HepG2 (cell line): ENCODE data around the gene GOLGA6D. TPM values are rescaled to one million over a fixed set of nuclear protein-coding genes. Genes with fewer than 3 reads are reported as not detected.
A peak's percentile ranks its signal among the peaks of the same experiment; 100 is the strongest.
"Not testable (repeated sequence)": the region's sequence is repeated elsewhere in the genome, so short reads cannot be mapped to it uniquely, and the experiment has no call there.

ENCODE experiments used
- ATAC-seq: fragments of 200-7000 bp; cut with Tn5 transposase; 3 replicates; pipeline ENCODE4 v1.9.1; 2020; ENCODE audit warnings: mild to moderate bottlenecking, moderate library complexity
- BruUV-seq: library from RNA; stranded (reverse); fragments of 400-500 nt; replicated peaks from 2 replicates; lab custom pipeline; 2021; lab: Mats Ljungman, UMichigan
- CTCF ChIA-PET: fragments of 300-600 bp; formaldehyde crosslinking; extraction: SDS; loops from one replicate; lab custom pipeline; 2021; ENCODE audit warnings: low total read pairs, inconsistent platforms, low intra/inter-chr PET ratio; lab: Yijun Ruan, JAX
- POLR2A ChIA-PET: fragments of 350-600 bp; sonication (Branson Sonifier 250); formaldehyde crosslinking; loops from one replicate; lab custom pipeline; 2020; ENCODE audit warnings: antibody characterized with exemption, inconsistent platforms; lab: Yijun Ruan, JAX
- DNase-seq: peaks from one replicate; pipeline ENCODE4 v3.0.0-alpha.2; 2015; ENCODE audit warnings: low spot score
- FAIRE-seq: peaks from 3 replicates; lab custom pipeline; 2011; peaks lifted over from hg19 to GRCh38; lab: Jason Lieb, UNC
- H2AFZ ChIP-seq: one replicate; pipeline ENCODE4 v1.6.1; 2011; ENCODE audit warnings: low read length, inconsistent platforms
- H3K27ac ChIP-seq: fragments of 300-600 bp; 3 replicates; pipeline ENCODE4 v1.8.0; 2011; ENCODE audit warnings: mixed run types, mild to moderate bottlenecking, mixed read lengths, low read length, inconsistent platforms; ENCODE audit not compliant: insufficient read depth; ENCODE audit errors: extremely low read length
- H3K27me3 ChIP-seq, 2 experiments: fragments of 200-600 bp in 1 of 2; 2 replicates in 1 of 2; 3 replicates in 1 of 2; pipeline versions ENCODE4 v1.6.0 to v1.8.0; 2011; ENCODE audit warnings: low read length in 2 of 2, mild to moderate bottlenecking in 2 of 2, moderate library complexity in 2 of 2, inconsistent platforms in 1 of 2; ENCODE audit not compliant: insufficient read depth in 2 of 2, control insufficient read depth in 1 of 2
- H3K36me3 ChIP-seq, 2 experiments: fragments of 200-600 bp in 1 of 2; replicated peaks in 1 of 2; 2 replicates in 1 of 2; 3 replicates in 1 of 2; pipeline versions ENCODE4 v1.5.1 to v1.8.0; 2011; ENCODE audit warnings: low read length in 2 of 2, inconsistent platforms in 1 of 2; ENCODE audit not compliant: insufficient read depth in 2 of 2, control insufficient read depth in 1 of 2
- H3K4me1 ChIP-seq: 2 replicates; pipeline ENCODE4 v1.5.1; 2012; ENCODE audit warnings: low read length, inconsistent platforms; ENCODE audit not compliant: insufficient read depth
- H3K4me2 ChIP-seq: 2 replicates; pipeline ENCODE4 v1.6.0; 2011; ENCODE audit warnings: low read depth, low read length, inconsistent platforms
- H3K4me3 ChIP-seq, 3 experiments: fragments of 200-600 bp in 1 of 3; sonication (generic), shearing (Covaris generic) in 1 of 3; replicated peaks in 1 of 3; 2 replicates each; pipeline ENCODE4 v1.5.1; 2011 to 2016; ENCODE audit warnings: low read length in 3 of 3, inconsistent platforms in 2 of 3, low read depth in 2 of 3, mild to moderate bottlenecking in 2 of 3, control low read depth in 1 of 3, mixed read lengths in 1 of 3; ENCODE audit not compliant: insufficient read depth in 1 of 3
- H3K79me2 ChIP-seq: one replicate; pipeline ENCODE4 v1.6.1; 2011; ENCODE audit warnings: low read length, inconsistent platforms; ENCODE audit not compliant: insufficient read depth
- H3K9ac ChIP-seq: 2 replicates; pipeline ENCODE4 v1.6.0; 2011; ENCODE audit warnings: mild to moderate bottlenecking, low read depth, low read length, inconsistent platforms; ENCODE audit not compliant: insufficient read depth
- H3K9me3 ChIP-seq: 2 replicates; pipeline ENCODE4 v1.5.1; 2012; ENCODE audit warnings: mild to moderate bottlenecking, low read length
- H4K20me1 ChIP-seq: 2 replicates; pipeline ENCODE4 v1.6.0; 2011; ENCODE audit warnings: inconsistent platforms, mild to moderate bottlenecking, low read length, moderate library complexity; ENCODE audit not compliant: insufficient read depth
- STAG1 ChIP-seq: sonication (generic); formaldehyde crosslinking; IDR thresholded peaks from 2 replicates; pipeline ENCODE4 v1.4.0; 2020; ENCODE audit warnings: missing genetic modification reagents
- WGBS: methylation state at CpG from one replicate; pipeline ENCODE4 v1.1.6; 2017; ENCODE audit warnings: low lambda C conversion rate; 5-methylcytosine and 5-hydroxymethylcytosine counted together
- in situ Hi-C: cut with HindIII; loops from 2 replicates; pipeline ENCODE4 v1.10.0; 2017; ENCODE audit warnings: low pct_unique_long_range_greater_than_20kb; ENCODE audit not compliant: extremely low pct_ligation_motif_present
- intact Hi-C: fragments of 100-400 bp; cut with micrococcal nuclease; formaldehyde crosslinking; loops from one replicate; pipeline ENCODE4 v1.10.0; 2022; ENCODE audit not compliant: unreplicated experiment
- polyA plus RNA-seq, 8 experiments: library from polyadenylated mRNA; depleted of rRNA in 3 of 8; stranded (reverse) in 7 of 8; unstranded in 1 of 8; fragments of >200 nt; fragmentation: Illumina TruSeq in 4 of 8; extraction: Trizol in 4 of 8; gene quantifications; 2 replicates each; pipeline versions ENCODE4 v1.2.1 to v1.2.3, GENCODE V29; 2011 to 2016; ENCODE audit warnings: low read depth in 4 of 8, missing spikeins in 1 of 8, mixed read lengths in 1 of 8; ENCODE audit not compliant: insufficient read depth in 1 of 8
- total RNA-seq, 5 experiments: library from RNA; depleted of rRNA; stranded (reverse); fragments of >200 nt; fragmentation: Illumina TruSeq; extraction: Trizol; gene quantifications; 2 replicates each; pipeline ENCODE4 v1.2.3, GENCODE V29; 2016; ENCODE audit warnings: low read depth in 1 of 5

The GOLGA6D gene
- total and polyA plus RNA-seq, 2 of the 13 experiments (the other 11 are each of a cell fraction or from before 2014, with no cell fraction given), result 0.04 TPM; not detected in 1

DNA sequence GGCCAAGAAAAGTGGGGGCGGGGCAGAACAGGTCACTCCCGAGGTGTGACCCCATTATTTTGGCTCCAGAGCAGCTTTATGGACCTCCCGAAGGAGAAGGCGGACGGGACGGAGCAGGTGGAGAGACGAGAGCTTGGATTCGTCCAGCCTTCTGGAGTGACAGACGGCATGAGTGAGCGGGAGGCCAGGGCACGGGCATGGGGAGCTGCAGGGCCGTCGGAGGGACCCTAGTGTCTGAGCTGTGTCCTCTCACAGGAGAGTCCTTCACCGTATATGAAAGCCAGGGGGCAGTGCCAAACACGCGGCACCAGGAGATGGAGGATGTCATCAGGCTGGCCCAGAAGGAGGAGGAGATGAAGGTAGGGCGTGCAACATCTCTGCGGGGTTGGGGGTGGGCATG, 11.0 kb downstream of the GOLGA6D start:
- ATAC-seq, H4K20me1 ChIP-seq, H3K4me2 ChIP-seq, CTCF ChIA-PET, FAIRE-seq, H3K79me2 ChIP-seq, H3K27ac ChIP-seq, intact Hi-C loops, POLR2A ChIA-PET, H3K4me1 ChIP-seq, H3K36me3 ChIP-seq, DNase-seq, in situ Hi-C loops, BruUV-seq, H3K9ac ChIP-seq, H2AFZ ChIP-seq, H3K9me3 ChIP-seq, H3K27me3 ChIP-seq, H3K4me3 ChIP-seq: not testable (repeated sequence)
- no CpG with 5 or more reads among the region's 18 CpGs for WGBS

DNA sequence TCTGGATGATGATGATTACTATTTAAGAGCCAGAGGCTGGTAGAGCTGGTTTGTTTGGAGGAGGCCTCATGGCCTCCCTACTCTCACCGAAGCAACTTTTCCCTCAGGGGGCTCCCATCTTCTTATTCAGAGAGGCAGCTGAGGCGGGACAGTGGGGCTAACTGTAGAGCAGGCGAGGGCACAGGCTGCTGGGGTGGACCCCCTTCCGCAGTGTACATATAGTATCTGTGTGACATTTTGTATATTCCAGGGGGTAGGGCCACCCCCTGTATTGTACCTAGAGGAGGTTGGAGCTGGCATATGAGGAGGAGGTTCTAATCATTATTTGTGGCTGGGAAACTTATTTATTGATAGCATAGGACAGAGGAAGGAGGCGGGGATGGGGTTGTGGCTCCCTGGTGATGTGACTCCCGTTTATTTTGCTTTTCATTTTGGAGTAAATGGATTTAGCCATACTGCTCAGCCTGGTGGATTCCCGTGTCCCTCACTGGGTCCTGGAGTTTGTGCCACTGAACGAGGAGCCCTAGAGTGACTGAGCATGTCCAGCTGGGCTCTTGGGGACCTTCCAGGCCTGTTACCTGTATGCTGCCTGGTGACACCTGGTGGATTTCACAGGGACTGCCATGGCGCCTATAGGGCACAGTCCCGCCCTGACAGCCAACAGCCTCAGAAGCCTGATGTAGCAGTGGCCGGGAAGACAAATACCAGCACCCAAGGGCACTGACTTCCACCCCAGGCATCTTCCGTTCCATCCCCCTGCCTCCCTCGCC, 16.1 kb downstream of the GOLGA6D start:
- BruUV-seq, H3K79me2 ChIP-seq, H3K4me3 ChIP-seq, in situ Hi-C loops, CTCF ChIA-PET, H4K20me1 ChIP-seq, H2AFZ ChIP-seq, H3K36me3 ChIP-seq, H3K9ac ChIP-seq, FAIRE-seq, POLR2A ChIA-PET, H3K27ac ChIP-seq, intact Hi-C loops, H3K27me3 ChIP-seq, H3K9me3 ChIP-seq, DNase-seq, H3K4me1 ChIP-seq: not testable (repeated sequence)
- WGBS, result 69% methylated on average over 3 of the region's 13 CpGs
- 0 out of 2 replicates have a peak, but pooled peaks have one; percentile 22 for TF ChIP-seq STAG1 (CRISPR knock-in tag)
- ATAC-seq, result peak; percentile 99
- H3K4me2 ChIP-seq, result peak overlapping the region; percentile 42
